PC-9 (cell line): ENCODE data around the gene SLC25A44. TPM values are rescaled to one million over a fixed set of nuclear protein-coding genes. Genes with fewer than 3 reads are reported as not detected.

Experiments
- BruUV-seq: library from RNA; stranded (reverse); fragments of 400-500 nt; replicated peaks from 2 replicates; lab custom pipeline; 2021; lab: Mats Ljungman, UMichigan
- CTCF ChIA-PET: fragments of 300-600 bp; sonication (Branson Sonifier 250); formaldehyde crosslinking; loops from one replicate; lab custom pipeline; 2022; ENCODE audit warnings: antibody characterized with exemption; lab: Charles Lee
- POLR2A ChIA-PET: fragments of 300-600 bp; sonication (Branson Sonifier 250); formaldehyde crosslinking; loops from one replicate; lab custom pipeline; 2022; ENCODE audit warnings: antibody characterized with exemption; ENCODE audit not compliant: unreplicated experiment; lab: Charles Lee
- DNase-seq, 2 experiments: peaks; one replicate each; pipeline versions ENCODE4 v3.0.0 to v3.0.0-alpha.2; 2015 to 2022; ENCODE audit warnings: mixed read lengths in 1 of 2
- H2AFZ ChIP-seq: fragments of 200-600 bp; sonication (generic); 2 replicates; pipeline ENCODE4 v1.8.1; 2017; ENCODE audit warnings: antibody characterized with exemption
- H3F3A ChIP-seq: fragments of 200-600 bp; sonication (generic); 2 replicates; pipeline ENCODE4 v1.8.1; 2017; ENCODE audit warnings: antibody characterized with exemption, mild to moderate bottlenecking, low read depth; ENCODE audit not compliant: insufficient read depth
- H3K27ac ChIP-seq: fragments of 200-600 bp; sonication (generic); 2 replicates; pipeline ENCODE4 v1.6.1; 2016; ENCODE audit warnings: mixed run types
- H3K27me3 ChIP-seq: fragments of 200-600 bp; sonication (generic); 2 replicates; pipeline ENCODE4 v1.6.1; 2016; ENCODE audit warnings: low read depth, mixed run types; ENCODE audit not compliant: insufficient read depth
- H3K36me3 ChIP-seq: fragments of 200-600 bp; sonication (generic); 2 replicates; pipeline ENCODE4 v1.6.1; 2016; ENCODE audit warnings: low read depth, mixed run types
- H3K4me1 ChIP-seq: fragments of 200-600 bp; sonication (generic); replicated peaks from 2 replicates; pipeline ENCODE4 v1.6.1; 2016; ENCODE audit warnings: mixed run types; ENCODE audit not compliant: insufficient read depth
- H3K4me2 ChIP-seq: fragments of 200-600 bp; sonication (generic); 2 replicates; pipeline ENCODE4 v1.6.1; 2017; ENCODE audit warnings: mixed run types
- H3K4me3 ChIP-seq: fragments of 200-600 bp; sonication (generic); 2 replicates; pipeline ENCODE4 v1.6.1; 2016; ENCODE audit warnings: mixed run types
- H3K79me2 ChIP-seq: fragments of 200-600 bp; sonication (generic); 2 replicates; pipeline ENCODE4 v1.6.1; 2017; ENCODE audit warnings: low read depth, mixed run types
- H3K9me2 ChIP-seq: fragments of 200-600 bp; sonication (generic); 2 replicates; pipeline ENCODE4 v1.8.1; 2017; ENCODE audit warnings: mild to moderate bottlenecking; ENCODE audit not compliant: insufficient read depth
- H3K9me3 ChIP-seq: fragments of 200-600 bp; sonication (generic); 2 replicates; pipeline ENCODE4 v1.8.1; 2016; ENCODE audit warnings: low read depth; ENCODE audit not compliant: insufficient read depth
- H4K20me1 ChIP-seq: fragments of 200-600 bp; sonication (generic); 2 replicates; pipeline ENCODE4 v1.8.1; 2017; ENCODE audit not compliant: insufficient read depth
- EZH2 ChIP-seq: fragments of 200-600 bp; sonication (generic); IDR thresholded peaks from 2 replicates; pipeline ENCODE4 v1.8.0; 2017; ENCODE audit warnings: antibody characterized with exemption, low read depth
- intact Hi-C: fragments of 100-400 bp; cut with micrococcal nuclease; formaldehyde crosslinking; loops from one replicate; pipeline ENCODE4 v1.10.0; 2022; ENCODE audit not compliant: unreplicated experiment
- total RNA-seq: library from RNA; stranded (reverse); gene quantifications from 2 replicates; pipeline ENCODE4 v1.2.3, GENCODE V29; 2021
- TF ChIP-seq, protein P1 (sequence below): fragments of 200-600 bp; sonication (generic); conservative IDR thresholded peaks from 2 replicates; pipeline ENCODE4 v1.6.1; 2017; ENCODE audit warnings: mixed run types, antibody characterized with exemption, mild to moderate bottlenecking, moderate library complexity

SLC25A44 gene
- total RNA-seq, 1 experiment from 2014 or later: 20.2 TPM

DNA sequence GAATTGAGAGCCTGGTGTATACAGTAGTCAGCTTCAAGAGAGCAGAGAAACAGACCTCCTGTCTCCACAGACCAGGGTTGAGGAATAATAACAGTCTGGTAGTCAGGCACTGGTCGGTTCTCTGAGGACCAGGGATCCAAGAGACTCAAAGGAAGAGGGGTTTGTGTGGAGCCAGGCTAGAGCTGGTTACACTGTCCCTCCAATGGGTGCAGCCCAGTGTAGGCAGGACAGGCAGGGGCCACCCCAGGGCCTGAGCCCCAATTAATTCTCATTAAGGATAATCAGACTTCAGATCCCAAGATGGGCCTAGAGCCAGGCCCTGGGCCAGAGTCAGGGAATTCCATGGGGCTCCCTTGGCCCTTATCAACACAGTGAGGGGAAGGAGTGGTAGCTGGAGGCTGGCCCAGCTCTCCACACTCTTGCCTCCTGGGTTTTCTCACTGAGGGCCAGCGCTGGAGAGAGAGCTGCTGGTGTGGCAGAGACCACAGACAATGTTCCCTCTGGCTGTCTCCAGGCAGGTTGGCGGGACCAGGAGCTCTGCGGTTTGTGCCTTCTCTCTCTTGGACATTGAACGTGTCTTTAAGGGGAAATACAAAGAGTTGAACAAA lies 31.4 kb upstream of the SLC25A44 start:
- BruUV-seq: no TSS peak
- Histone ChIP-seq H3K27ac (no peak overlapping the region), H3K9me3 (no peaks in the 10 kb centered on the region), H3K4me1 (no peaks in the 10 kb centered on the region), H3K4me3 (no peak overlapping the region), H3K4me2 (no peak overlapping the region), H3K9me2 (no peaks in the 10 kb centered on the region), H3K36me3 (no peaks in the 10 kb centered on the region), H3F3A (no peaks in the 10 kb centered on the region), H3K79me2 (no peaks in the 10 kb centered on the region), H4K20me1 (no peaks in the 10 kb centered on the region), H3K27me3 (no peaks in the 10 kb centered on the region), H2AFZ (no peak overlapping the region)
- CTCF ChIA-PET: no interaction called here
- intact Hi-C loops: no loop called here
- DNase-seq: no peak
- TF ChIP-seq EZH2: no peak
- TF ChIP-seq, protein P1, sequence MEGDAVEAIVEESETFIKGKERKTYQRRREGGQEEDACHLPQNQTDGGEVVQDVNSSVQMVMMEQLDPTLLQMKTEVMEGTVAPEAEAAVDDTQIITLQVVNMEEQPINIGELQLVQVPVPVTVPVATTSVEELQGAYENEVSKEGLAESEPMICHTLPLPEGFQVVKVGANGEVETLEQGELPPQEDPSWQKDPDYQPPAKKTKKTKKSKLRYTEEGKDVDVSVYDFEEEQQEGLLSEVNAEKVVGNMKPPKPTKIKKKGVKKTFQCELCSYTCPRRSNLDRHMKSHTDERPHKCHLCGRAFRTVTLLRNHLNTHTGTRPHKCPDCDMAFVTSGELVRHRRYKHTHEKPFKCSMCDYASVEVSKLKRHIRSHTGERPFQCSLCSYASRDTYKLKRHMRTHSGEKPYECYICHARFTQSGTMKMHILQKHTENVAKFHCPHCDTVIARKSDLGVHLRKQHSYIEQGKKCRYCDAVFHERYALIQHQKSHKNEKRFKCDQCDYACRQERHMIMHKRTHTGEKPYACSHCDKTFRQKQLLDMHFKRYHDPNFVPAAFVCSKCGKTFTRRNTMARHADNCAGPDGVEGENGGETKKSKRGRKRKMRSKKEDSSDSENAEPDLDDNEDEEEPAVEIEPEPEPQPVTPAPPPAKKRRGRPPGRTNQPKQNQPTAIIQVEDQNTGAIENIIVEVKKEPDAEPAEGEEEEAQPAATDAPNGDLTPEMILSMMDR: no peak
- POLR2A ChIA-PET: no interaction called here

DNA sequence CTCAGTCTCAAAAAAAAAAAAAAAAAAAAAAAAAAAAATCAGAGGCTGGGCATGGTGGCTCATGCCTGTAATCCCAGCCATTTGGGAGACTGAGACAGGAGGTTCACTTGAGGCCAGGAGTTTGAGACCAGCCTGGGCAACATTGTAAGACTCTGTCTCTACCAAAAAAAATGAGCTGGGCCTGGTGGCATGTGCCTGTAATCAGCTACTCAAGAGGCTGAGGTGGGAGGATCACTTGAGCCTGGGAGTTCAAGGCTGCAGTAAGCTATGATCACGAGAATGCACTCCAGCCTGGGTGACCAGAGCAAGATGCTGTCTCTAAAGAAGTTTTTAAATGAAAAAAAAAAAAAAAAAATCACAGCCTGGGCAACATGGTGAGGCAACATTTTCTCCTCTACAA lies 30.2 kb upstream of the SLC25A44 start:
- H3K9me2 ChIP-seq: no peaks in the 10 kb centered on the region
- POLR2A ChIA-PET: interaction anchor here (0.7 kb wide), 1 partner anchor 64 kb away, joined by 3 read pairs; no protein-coding TSS in a partner anchor
- intact Hi-C loops: no loop called here
- H3F3A ChIP-seq: no peaks in the 10 kb centered on the region
- H3K27me3 ChIP-seq: no peaks in the 10 kb centered on the region
- no peak overlapping the region for H3K4me3 ChIP-seq
- no peaks in the 10 kb centered on the region for H4K20me1 ChIP-seq
- no peak overlapping the region for H3K27ac ChIP-seq
- no TSS peak for BruUV-seq
- no peaks in the 10 kb centered on the region for H3K9me3 ChIP-seq
- CTCF ChIA-PET: interaction anchor here (0.6 to 0.7 kb wide), 2 partner anchors 74 to 76 kb away, joined by 4 to 12 read pairs; no protein-coding TSS in a partner anchor
- no peaks in the 10 kb centered on the region for H3K4me1 ChIP-seq
- no peaks in the 10 kb centered on the region for H3K36me3 ChIP-seq
- no peak overlapping the region for H3K4me2 ChIP-seq
- no peak for DNase-seq
- H3K79me2 ChIP-seq: no peaks in the 10 kb centered on the region
- TF ChIP-seq, protein P1: no peak
- no peak overlapping the region for H2AFZ ChIP-seq

DNA sequence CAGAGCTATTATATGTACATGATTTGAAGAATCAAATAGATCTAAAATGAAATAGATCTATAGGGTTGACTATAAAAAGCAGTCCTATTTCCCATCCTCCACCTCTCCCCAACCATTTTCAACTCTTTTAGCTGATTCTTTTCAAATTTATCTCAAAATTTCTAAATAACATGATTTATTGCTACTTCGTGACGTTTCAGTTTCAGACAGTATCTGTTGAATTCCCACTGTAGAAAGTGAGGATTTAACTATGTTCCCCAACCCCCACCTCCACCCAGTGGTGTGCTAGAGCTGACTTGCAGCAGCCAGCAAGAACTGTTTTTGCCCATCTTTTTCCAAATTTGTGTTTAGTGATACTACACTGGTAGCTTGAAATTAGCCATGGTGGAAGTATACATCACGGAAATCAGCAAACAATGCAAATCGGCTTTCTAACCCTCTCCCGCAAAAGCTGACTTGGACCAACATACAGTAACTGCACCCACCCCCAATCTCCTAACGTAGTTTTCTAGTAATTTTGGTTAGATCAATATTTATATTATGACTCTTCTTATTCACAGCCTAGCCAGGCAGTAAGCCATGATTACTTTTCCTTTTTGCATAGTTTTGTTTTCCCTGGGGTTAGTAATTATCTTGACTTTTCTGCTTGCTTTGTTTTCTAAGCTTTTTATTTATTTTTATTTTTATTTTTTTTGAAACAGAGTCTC lies 29.6 kb upstream of the SLC25A44 start:
- no peaks in the 10 kb centered on the region for H3K79me2 ChIP-seq
- no peak overlapping the region for H3K27ac ChIP-seq
- H3K9me3 ChIP-seq: no peaks in the 10 kb centered on the region
- H3K9me2 ChIP-seq: no peaks in the 10 kb centered on the region
- H3K36me3 ChIP-seq: no peaks in the 10 kb centered on the region
- no peak overlapping the region for H3K4me2 ChIP-seq
- H2AFZ ChIP-seq: no peak overlapping the region
- no TSS peak for BruUV-seq
- ChIA-PET POLR2A (interaction anchor here (0.7 kb wide), 2 partner anchors 29 to 65 kb away, joined by 3 to 4 read pairs; partner anchors contain the start of gene SLC25A44), CTCF (no interaction called here)
- no peaks in the 10 kb centered on the region for H3K4me1 ChIP-seq
- no peaks in the 10 kb centered on the region for H3F3A ChIP-seq
- no peaks in the 10 kb centered on the region for H4K20me1 ChIP-seq
- DNase-seq: no peak
- no peaks in the 10 kb centered on the region for H3K27me3 ChIP-seq
- no peak overlapping the region for H3K4me3 ChIP-seq
- TF ChIP-seq EZH2: no peak
- TF ChIP-seq, protein P1: no peak
- intact Hi-C loops: no loop called here
